GM12874 (cell line): ENCODE data around the gene HS3ST1.

Experiments
- TF ChIP-seq, protein P1 (sequence below): IDR thresholded peaks from 2 replicates; pipeline ENCODE4 v1.5.1; 2011; ENCODE audit warnings: low read depth, mild to moderate bottlenecking, control low read depth, low read length, moderate library complexity; ENCODE audit not compliant: insufficient read depth

The HS3ST1 gene

DNA sequence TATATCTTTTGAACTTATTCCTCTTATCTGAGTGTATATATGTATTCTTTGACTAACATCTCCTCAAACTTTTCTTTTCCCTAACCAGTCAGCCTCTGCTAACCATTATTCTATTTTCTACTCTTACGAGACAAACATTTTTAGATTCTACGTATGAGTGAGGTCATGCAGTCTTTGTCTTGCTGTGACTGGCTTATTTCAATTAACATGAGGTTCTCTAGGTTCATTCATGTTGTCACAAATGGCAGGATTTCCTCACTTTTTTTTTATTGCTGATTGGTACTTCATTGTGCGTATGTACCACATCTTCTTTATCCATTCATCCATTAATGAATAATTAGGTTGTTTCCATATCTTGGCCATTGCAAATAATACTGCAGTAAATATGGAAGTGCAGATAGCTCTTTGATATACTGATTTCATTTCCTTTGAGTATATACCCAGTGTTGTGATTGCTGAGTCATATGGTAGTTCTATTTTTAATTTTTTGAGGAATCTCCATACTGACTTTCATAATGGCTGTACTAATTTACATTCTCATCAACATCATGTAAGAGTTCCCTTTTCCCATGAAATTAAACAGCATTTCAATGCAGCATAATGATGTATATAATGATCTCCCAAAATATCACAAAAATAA, 80.1 kb downstream of the HS3ST1 start:
- TF ChIP-seq, protein P1, sequence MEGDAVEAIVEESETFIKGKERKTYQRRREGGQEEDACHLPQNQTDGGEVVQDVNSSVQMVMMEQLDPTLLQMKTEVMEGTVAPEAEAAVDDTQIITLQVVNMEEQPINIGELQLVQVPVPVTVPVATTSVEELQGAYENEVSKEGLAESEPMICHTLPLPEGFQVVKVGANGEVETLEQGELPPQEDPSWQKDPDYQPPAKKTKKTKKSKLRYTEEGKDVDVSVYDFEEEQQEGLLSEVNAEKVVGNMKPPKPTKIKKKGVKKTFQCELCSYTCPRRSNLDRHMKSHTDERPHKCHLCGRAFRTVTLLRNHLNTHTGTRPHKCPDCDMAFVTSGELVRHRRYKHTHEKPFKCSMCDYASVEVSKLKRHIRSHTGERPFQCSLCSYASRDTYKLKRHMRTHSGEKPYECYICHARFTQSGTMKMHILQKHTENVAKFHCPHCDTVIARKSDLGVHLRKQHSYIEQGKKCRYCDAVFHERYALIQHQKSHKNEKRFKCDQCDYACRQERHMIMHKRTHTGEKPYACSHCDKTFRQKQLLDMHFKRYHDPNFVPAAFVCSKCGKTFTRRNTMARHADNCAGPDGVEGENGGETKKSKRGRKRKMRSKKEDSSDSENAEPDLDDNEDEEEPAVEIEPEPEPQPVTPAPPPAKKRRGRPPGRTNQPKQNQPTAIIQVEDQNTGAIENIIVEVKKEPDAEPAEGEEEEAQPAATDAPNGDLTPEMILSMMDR: no peak

DNA sequence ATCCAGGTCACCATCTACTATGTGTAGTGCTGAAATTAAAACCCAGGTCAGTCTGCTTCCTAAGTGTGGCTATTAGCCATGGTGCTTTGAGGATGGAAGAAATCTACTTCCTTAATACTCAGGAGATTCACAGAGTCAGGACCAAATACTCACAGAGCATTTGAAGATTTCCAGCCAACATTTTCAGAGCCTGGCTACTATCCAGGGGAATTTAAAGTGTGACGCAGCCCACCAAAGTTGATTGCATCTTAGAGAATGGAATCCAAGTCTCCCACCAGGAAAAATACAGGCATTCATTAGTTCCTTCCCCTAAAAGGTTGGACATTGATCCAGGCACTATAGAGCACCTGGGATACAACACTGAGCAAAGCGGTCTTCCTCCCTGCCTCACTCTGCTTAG, 83.8 kb downstream of the HS3ST1 start:
- TF ChIP-seq, protein P1: no peak

DNA sequence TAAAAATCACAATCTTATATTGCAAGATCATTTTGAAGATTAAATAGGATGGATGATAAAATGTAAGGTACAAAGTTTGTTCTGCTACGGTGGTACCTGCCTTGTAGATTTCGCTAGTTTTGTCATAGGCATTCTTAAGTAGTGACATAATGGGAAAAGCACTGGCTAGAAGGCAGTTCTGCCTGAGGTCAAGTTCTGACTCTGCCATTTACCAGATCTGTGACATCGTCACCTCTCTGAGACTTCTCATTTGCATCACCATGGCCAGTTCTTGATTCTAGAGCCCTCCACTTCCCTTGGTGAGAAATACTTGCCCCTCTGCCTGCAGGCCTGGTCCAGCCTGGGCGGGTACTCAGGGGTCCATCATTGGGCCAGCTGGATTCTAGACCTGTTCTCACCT, 85.2 kb downstream of the HS3ST1 start:
- TF ChIP-seq, protein P1: no peak
